Ishikawa (cell line): ENCODE data around the gene KRTAP2-3.

Source experiments
- CEBPB ChIP-seq: IDR thresholded peaks from 2 replicates; pipeline ENCODE4 v1.6.1; 2012
- CREB1 ChIP-seq: IDR thresholded peaks from 2 replicates; pipeline ENCODE4 v1.6.1; 2012; ENCODE audit warnings: low read depth
- EGR1 ChIP-seq: IDR thresholded peaks from 2 replicates; pipeline ENCODE4 v1.6.1; 2012
- EP300 ChIP-seq: IDR thresholded peaks from 2 replicates; pipeline ENCODE4 v1.6.1; 2012; ENCODE audit warnings: borderline replicate concordance
- FOXM1 ChIP-seq: IDR thresholded peaks from 2 replicates; pipeline ENCODE4 v1.6.1; 2012; ENCODE audit warnings: low read depth, borderline replicate concordance
- MAX ChIP-seq: IDR thresholded peaks from 2 replicates; pipeline ENCODE4 v1.6.1; 2012
- RAD21 ChIP-seq: IDR thresholded peaks from 2 replicates; pipeline ENCODE4 v1.6.1; 2012; ENCODE audit warnings: low read depth
- REST ChIP-seq: IDR thresholded peaks from 2 replicates; pipeline ENCODE4 v1.6.1; 2012; ENCODE audit warnings: low read depth, mild to moderate bottlenecking
- TAF1 ChIP-seq: IDR thresholded peaks from 2 replicates; pipeline ENCODE4 v1.6.1; 2012; ENCODE audit warnings: low read depth, mild to moderate bottlenecking
- TCF12 ChIP-seq: IDR thresholded peaks from 2 replicates; pipeline ENCODE4 v1.6.1; 2012; ENCODE audit warnings: low read depth
- TEAD4 ChIP-seq: IDR thresholded peaks from 2 replicates; pipeline ENCODE4 v1.6.1; 2012
- USF1 ChIP-seq: IDR thresholded peaks from 2 replicates; pipeline ENCODE4 v1.6.1; 2012
- YY1 ChIP-seq: IDR thresholded peaks from 2 replicates; pipeline ENCODE4 v1.6.1; 2012; ENCODE audit warnings: low read depth
- ZBTB7A ChIP-seq: IDR thresholded peaks from 2 replicates; pipeline ENCODE4 v1.6.1; 2012; ENCODE audit warnings: low read depth

- TF ChIP-seq EGR1 (no peak), USF1 (no peak), YY1 (no peak), TAF1 (no peak), CREB1 (no peak), REST (no peak), EP300 (no peak), TCF12 (no peak), MAX (no peak), TEAD4 (no peak), FOXM1 (no peak), RAD21 (no peak), CEBPB (no peak), ZBTB7A (no peak)
Measured at GRCh38 chr17:41082626-41083025, 22.7 kb upstream of the KRTAP2-3 start.
